H9 (cell line): ENCODE measurements around the gene C19orf44. TPM values are rescaled to one million over a fixed set of nuclear protein-coding genes. Genes with fewer than 3 reads are reported as not detected.

Source experiments
- DNase-seq: peaks from one replicate; pipeline ENCODE4 v3.0.0-alpha.2; 2017
- H2AFZ ChIP-seq: one replicate; pipeline ENCODE4 v1.6.1; 2013; ENCODE audit warnings: mild to moderate bottlenecking, low read length, control low read depth, moderate library complexity
- H2AK5ac ChIP-seq: 2 replicates; pipeline ENCODE4 v1.6.1; 2013; ENCODE audit warnings: low read length, control low read depth, mixed read lengths; ENCODE audit not compliant: insufficient read length
- H2BK120ac ChIP-seq: one replicate; pipeline ENCODE4 v1.6.1; 2013; ENCODE audit warnings: low read depth, mild to moderate bottlenecking, low read length, control low read depth, inconsistent platforms; ENCODE audit not compliant: poor library complexity, severe bottlenecking
- H2BK12ac ChIP-seq: 2 replicates; pipeline ENCODE4 v1.6.1; 2013; ENCODE audit warnings: low read length, control low read depth, mixed read lengths, low read depth; ENCODE audit not compliant: insufficient read length
- H2BK15ac ChIP-seq: 2 replicates; pipeline ENCODE4 v1.6.1; 2013; ENCODE audit warnings: low read depth, low read length, control low read depth
- H2BK20ac ChIP-seq: one replicate; pipeline ENCODE4 v1.6.1; 2013; ENCODE audit warnings: low read depth, mild to moderate bottlenecking, low read length, control low read depth, inconsistent platforms; ENCODE audit not compliant: poor library complexity, severe bottlenecking
- H2BK5ac ChIP-seq: 2 replicates; pipeline ENCODE4 v1.6.1; 2013; ENCODE audit warnings: low read length, control low read depth, mixed read lengths; ENCODE audit not compliant: insufficient read length
- H3K14ac ChIP-seq: 2 replicates; pipeline ENCODE4 v1.6.1; 2013; ENCODE audit warnings: low read length, control low read depth; ENCODE audit not compliant: insufficient read depth
- H3K18ac ChIP-seq: 2 replicates; pipeline ENCODE4 v1.6.1; 2013; ENCODE audit warnings: low read depth, mild to moderate bottlenecking, mixed read lengths, low read length, control low read depth; ENCODE audit not compliant: insufficient read length
- H3K23ac ChIP-seq: 2 replicates; pipeline ENCODE4 v1.6.1; 2013; ENCODE audit warnings: low read length, control low read depth, mixed read lengths, low read depth; ENCODE audit not compliant: insufficient read length
- H3K23me2 ChIP-seq: 2 replicates; pipeline ENCODE4 v1.6.1; 2013; ENCODE audit warnings: low read depth, mild to moderate bottlenecking, mixed read lengths, low read length, control low read depth; ENCODE audit not compliant: insufficient read length, poor library complexity, severe bottlenecking
- H3K27ac ChIP-seq: 2 replicates; pipeline ENCODE4 v1.5.1; 2013; ENCODE audit warnings: low read length, control low read depth, mixed read lengths, low read depth; ENCODE audit not compliant: insufficient read length
- H3K27me3 ChIP-seq: 2 replicates; pipeline ENCODE4 v1.6.1; 2013; ENCODE audit warnings: low read length, control low read depth, inconsistent platforms; ENCODE audit not compliant: insufficient read depth
- H3K4ac ChIP-seq: 2 replicates; pipeline ENCODE4 v1.6.1; 2013; ENCODE audit warnings: low read depth, mild to moderate bottlenecking, control low read depth, inconsistent platforms, low read length, moderate library complexity
- H3K4me1 ChIP-seq: 2 replicates; pipeline ENCODE4 v1.6.1; 2013; ENCODE audit warnings: low read length, control low read depth, inconsistent platforms; ENCODE audit not compliant: insufficient read depth
- H3K4me2 ChIP-seq: 2 replicates; pipeline ENCODE4 v1.6.1; 2013; ENCODE audit warnings: low read length, control low read depth, mixed read lengths; ENCODE audit not compliant: insufficient read length, insufficient read depth
- H3K56ac ChIP-seq: 2 replicates; pipeline ENCODE4 v1.6.1; 2013; ENCODE audit warnings: low read depth, mild to moderate bottlenecking, mixed read lengths, low read length, control low read depth; ENCODE audit not compliant: insufficient read length
- H3K79me1 ChIP-seq: 2 replicates; pipeline ENCODE4 v1.6.1; 2013; ENCODE audit warnings: low read depth, mild to moderate bottlenecking, moderate library complexity, low read length, control low read depth, inconsistent platforms; ENCODE audit not compliant: insufficient read depth, poor library complexity, severe bottlenecking
- H3K79me2 ChIP-seq: 2 replicates; pipeline ENCODE4 v1.6.1; 2013; ENCODE audit warnings: low read length, control low read depth, inconsistent platforms; ENCODE audit not compliant: insufficient read depth
- H3K9ac ChIP-seq: 2 replicates; pipeline ENCODE4 v1.6.1; 2013; ENCODE audit warnings: low read length, control low read depth, mixed read lengths; ENCODE audit not compliant: insufficient read length; ENCODE audit errors: extremely low read depth
- H3K9me3 ChIP-seq: one replicate; pipeline ENCODE4 v1.6.1; 2013; ENCODE audit warnings: low read depth, low read length, inconsistent platforms; ENCODE audit not compliant: control insufficient read depth
- H3T11ph ChIP-seq: one replicate; pipeline ENCODE4 v1.6.1; 2013; ENCODE audit warnings: mild to moderate bottlenecking, low read length, control low read depth, inconsistent platforms
- H4K20me1 ChIP-seq: one replicate; pipeline ENCODE4 v1.6.1; 2013; ENCODE audit not compliant: control insufficient read depth, insufficient read length, insufficient read depth
- H4K5ac ChIP-seq: 2 replicates; pipeline ENCODE4 v1.6.1; 2013; ENCODE audit warnings: low read depth, mild to moderate bottlenecking, mixed read lengths, low read length, control low read depth; ENCODE audit not compliant: insufficient read length
- H4K8ac ChIP-seq: replicated peaks from 2 replicates; pipeline ENCODE4 v1.6.1; 2013; ENCODE audit warnings: low read length, control low read depth, mixed read lengths, low read depth; ENCODE audit not compliant: insufficient read length
- H4K91ac ChIP-seq: 2 replicates; pipeline ENCODE4 v1.6.1; 2013; ENCODE audit warnings: low read depth, mild to moderate bottlenecking, moderate library complexity, mixed read lengths, low read length, control low read depth; ENCODE audit not compliant: insufficient read length
- H3K27ac Mint-ChIP-seq, 3 experiments: 2 replicates in 2 of 3; 3 replicates in 1 of 3; pipeline ENCODE4 v1.8.0; 2020 to 2021; ENCODE audit warnings: mixed read lengths in 3 of 3, mild to moderate bottlenecking in 1 of 3, moderate library complexity in 1 of 3
- H3K27me3 Mint-ChIP-seq: 2 replicates; pipeline ENCODE4 v1.8.0; 2021; ENCODE audit warnings: low read depth, mild to moderate bottlenecking, moderate library complexity, mixed read lengths
- H3K36me3 Mint-ChIP-seq, 3 experiments: 2 replicates in 2 of 3; 3 replicates in 1 of 3; pipeline ENCODE4 v1.8.0; 2020 to 2021; ENCODE audit warnings: low read depth in 3 of 3, mixed read lengths in 3 of 3; ENCODE audit not compliant: insufficient read depth in 1 of 3
- H3K4me1 Mint-ChIP-seq, 2 experiments: 2 replicates each; pipeline ENCODE4 v1.8.0; 2020; ENCODE audit warnings: mixed read lengths in 2 of 2
- H3K4me3 Mint-ChIP-seq, 2 experiments: 2 replicates in 1 of 2; 3 replicates in 1 of 2; pipeline ENCODE4 v1.8.0; 2020 to 2021; ENCODE audit warnings: mild to moderate bottlenecking in 2 of 2, mixed read lengths in 2 of 2, moderate library complexity in 1 of 2
- H3K9me3 Mint-ChIP-seq, 2 experiments: 2 replicates in 1 of 2; 3 replicates in 1 of 2; pipeline ENCODE4 v1.8.0; 2020; ENCODE audit warnings: mild to moderate bottlenecking in 2 of 2, mixed read lengths in 2 of 2, moderate library complexity in 1 of 2
- CTCF ChIP-seq: fragments of 200-600 bp; sonication (generic); conservative IDR thresholded peaks from 3 replicates; pipeline ENCODE4 v1.8.0; 2021; ENCODE audit warnings: antibody characterized with exemption, mild to moderate bottlenecking
- WGBS: extraction: QIAGEN DNeasy Blood & Tissue Kit; methylation state at CpG from one replicate; pipeline ENCODE4 v1.1.7; 2013; ENCODE audit warnings: missing lambda C conversion rate, low lambda C conversion rate, mixed read lengths; ENCODE audit not compliant: insufficient read length; ENCODE audit errors: extremely low coverage; 5-methylcytosine and 5-hydroxymethylcytosine counted together
- total RNA-seq: library from RNA; stranded (reverse); gene quantifications from 2 replicates; pipeline ENCODE4 v1.2.1, GENCODE V29; 2021

The C19orf44 gene
- total RNA-seq, 1 experiment from 2014 or later = 6.4 TPM

- no peak overlapping the region for H2AFZ ChIP-seq
- H3K4me1 ChIP-seq = no peaks in the 10 kb centered on the region
- H3T11ph ChIP-seq = no peak overlapping the region
- no peaks in the 10 kb centered on the region for H3K9me3 ChIP-seq
- Mint-ChIP-seq H3K36me3 (peaks cover 57 to 94% (median 93%) of the 10 kb centered on the region in 3 experiments), H3K4me3 (no peak overlapping the region), H3K9me3 (no peaks in the 10 kb centered on the region), H3K4me1 (no peaks in the 10 kb centered on the region), H3K27me3 (no peaks in the 10 kb centered on the region), H3K27ac (no peak overlapping the region; a peak in 1 of 7 replicates)
- H3K23me2 ChIP-seq = no peaks in the 10 kb centered on the region
- H2BK12ac ChIP-seq = no peak overlapping the region
- H4K20me1 ChIP-seq = no peaks in the 10 kb centered on the region
- H3K4ac ChIP-seq = no peak overlapping the region
- DNase-seq = no peak
- H3K23ac ChIP-seq = no peak overlapping the region
- no peaks in the 10 kb centered on the region for H3K27me3 ChIP-seq
- no peak overlapping the region for H3K56ac ChIP-seq
- H2BK20ac ChIP-seq = no peak overlapping the region
- H3K79me1 ChIP-seq = peaks cover 10% of the 10 kb centered on the region
- WGBS = no CpG with 5 or more reads among the region's 18 CpGs
- peaks cover 28% of the 10 kb centered on the region; the same call in 1 of the 2 replicates for H3K79me2 ChIP-seq
- H3K14ac ChIP-seq = no peak overlapping the region
- no peak overlapping the region for H4K91ac ChIP-seq
- no peak overlapping the region for H3K27ac ChIP-seq
- H3K9ac ChIP-seq = no peak overlapping the region
- no peak overlapping the region for H4K5ac ChIP-seq
- no peak overlapping the region for H2AK5ac ChIP-seq
- no peak overlapping the region for H3K4me2 ChIP-seq
- H2BK15ac ChIP-seq = no peak overlapping the region
- no peak for TF ChIP-seq CTCF
- no peak overlapping the region for H4K8ac ChIP-seq
- no peak overlapping the region for H3K18ac ChIP-seq
- H2BK5ac ChIP-seq = no peak overlapping the region
- no peak overlapping the region for H2BK120ac ChIP-seq
These were observed 39.2 kb downstream of the C19orf44 start for GRCh38 chr19:16535381-16535780.
